Uterus (tissue), 4 donors: ENCODE measurements around the gene NBAS. TPM values are rescaled to one million over a fixed set of nuclear protein-coding genes. Genes with fewer than 3 reads are reported as not detected.

Source experiments
- DNase-seq, 2 donors: peaks; one replicate each; pipeline ENCODE4 v3.0.0-alpha.2; 2019 to 2020
- H3K27ac ChIP-seq, 2 donors: fragments of 200-600 bp; sonication (generic); 1 replicate in 1 of 2; 2 replicates in 1 of 2; pipeline ENCODE4 v1.5.1; 2016 to 2018
- H3K27me3 ChIP-seq, 2 donors: fragments of 200-600 bp; sonication (generic); one replicate each; pipeline ENCODE4 v1.5.1; 2018 to 2019; ENCODE audit warnings: control low read depth in 1 of 2
- H3K36me3 ChIP-seq, 2 donors: fragments of 200-600 bp; sonication (generic); one replicate each; pipeline ENCODE4 v1.5.1; 2019; ENCODE audit warnings: control low read depth in 1 of 2
- H3K4me1 ChIP-seq, 2 donors: fragments of 200-600 bp; sonication (generic); one replicate each; pipeline ENCODE4 v1.5.1; 2018 to 2019; ENCODE audit warnings: control low read depth in 1 of 2
- H3K4me3 ChIP-seq, 2 donors: fragments of 200-600 bp; sonication (generic); 1 replicate in 1 of 2; 2 replicates in 1 of 2; pipeline ENCODE4 v1.5.1; 2018 to 2019; ENCODE audit warnings: mild to moderate bottlenecking in 1 of 2
- H3K9me3 ChIP-seq, 2 donors: fragments of 200-600 bp; sonication (generic); one replicate each; pipeline ENCODE4 v1.5.1; 2019; ENCODE audit warnings: control low read depth in 1 of 2
- POLR2A ChIP-seq, 2 donors: fragments of 450-650 bp; IDR thresholded peaks; one replicate each; pipeline ENCODE4 v1.6.1; 2016; ENCODE audit warnings: antibody characterized with exemption in 2 of 2, mild to moderate bottlenecking in 1 of 2, moderate library complexity in 1 of 2
- intact Hi-C: fragments of 100-400 bp; cut with DNase I; formaldehyde crosslinking; loops from one replicate; pipeline ENCODE4 v1.15.1; 2023; ENCODE audit warnings: low total_unique reads
- total RNA-seq, 4 donors: library from RNA; depleted of rRNA in 3 of 4; stranded (reverse); fragments of >200 nt in 3 of 4; gene quantifications; one replicate each; pipeline versions ENCODE4 v1.1.0 to v1.2.4, GENCODE V29; 2014 to 2023
- TF ChIP-seq, protein P1 (sequence below), 4 experiments: fragments of 200-600 bp in 2 of 4; fragments of 450-650 bp in 2 of 4; sonication (generic) in 2 of 4; IDR thresholded peaks; one replicate each; pipeline ENCODE4 v1.5.1; 2016 to 2019; ENCODE audit warnings: antibody characterized with exemption in 4 of 4, mild to moderate bottlenecking in 2 of 4, moderate library complexity in 1 of 4
- donor health status: DM: yes; HTN: yes; CAD: no.

The NBAS gene
- total RNA-seq, 4 donors from 2014 or later, result 36.2 to 93.5 (median 49.5) TPM

DNA sequence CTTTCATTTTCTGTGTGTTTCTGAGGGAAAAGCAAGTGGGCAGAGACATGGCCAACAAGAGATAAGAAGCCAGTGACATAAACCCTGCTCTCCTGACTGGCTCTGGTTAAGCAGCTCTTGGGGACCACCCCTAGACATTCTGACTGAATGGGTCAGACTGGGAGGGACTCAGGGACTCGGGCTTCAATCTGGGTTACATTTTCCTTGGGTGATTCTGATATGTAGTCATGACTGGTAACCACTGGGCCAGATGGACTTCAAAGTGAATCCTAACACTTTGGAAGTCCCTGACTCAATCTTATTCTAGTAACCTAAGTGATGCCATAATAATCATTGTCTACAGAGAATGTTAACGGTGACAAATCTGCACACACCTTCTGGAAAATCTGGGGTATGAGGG, 397.8 kb downstream of the NBAS start:
- no peak for TF ChIP-seq POLR2A (IDR thresholded peaks at IDR 0.05)
- TF ChIP-seq, protein P1, sequence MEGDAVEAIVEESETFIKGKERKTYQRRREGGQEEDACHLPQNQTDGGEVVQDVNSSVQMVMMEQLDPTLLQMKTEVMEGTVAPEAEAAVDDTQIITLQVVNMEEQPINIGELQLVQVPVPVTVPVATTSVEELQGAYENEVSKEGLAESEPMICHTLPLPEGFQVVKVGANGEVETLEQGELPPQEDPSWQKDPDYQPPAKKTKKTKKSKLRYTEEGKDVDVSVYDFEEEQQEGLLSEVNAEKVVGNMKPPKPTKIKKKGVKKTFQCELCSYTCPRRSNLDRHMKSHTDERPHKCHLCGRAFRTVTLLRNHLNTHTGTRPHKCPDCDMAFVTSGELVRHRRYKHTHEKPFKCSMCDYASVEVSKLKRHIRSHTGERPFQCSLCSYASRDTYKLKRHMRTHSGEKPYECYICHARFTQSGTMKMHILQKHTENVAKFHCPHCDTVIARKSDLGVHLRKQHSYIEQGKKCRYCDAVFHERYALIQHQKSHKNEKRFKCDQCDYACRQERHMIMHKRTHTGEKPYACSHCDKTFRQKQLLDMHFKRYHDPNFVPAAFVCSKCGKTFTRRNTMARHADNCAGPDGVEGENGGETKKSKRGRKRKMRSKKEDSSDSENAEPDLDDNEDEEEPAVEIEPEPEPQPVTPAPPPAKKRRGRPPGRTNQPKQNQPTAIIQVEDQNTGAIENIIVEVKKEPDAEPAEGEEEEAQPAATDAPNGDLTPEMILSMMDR (IDR thresholded peaks at IDR 0.05), result no peak
- H3K4me1 ChIP-seq, result no peaks in the 10 kb centered on the region
- intact Hi-C loops, result no loop called here
- H3K4me3 ChIP-seq, result no peak overlapping the region
- no peaks in the 10 kb centered on the region for H3K27me3 ChIP-seq
- H3K9me3 ChIP-seq, result no peaks in the 10 kb centered on the region
- no peak for DNase-seq
- no peak overlapping the region for H3K27ac ChIP-seq
- H3K36me3 ChIP-seq, result no peaks in the 10 kb centered on the region

DNA sequence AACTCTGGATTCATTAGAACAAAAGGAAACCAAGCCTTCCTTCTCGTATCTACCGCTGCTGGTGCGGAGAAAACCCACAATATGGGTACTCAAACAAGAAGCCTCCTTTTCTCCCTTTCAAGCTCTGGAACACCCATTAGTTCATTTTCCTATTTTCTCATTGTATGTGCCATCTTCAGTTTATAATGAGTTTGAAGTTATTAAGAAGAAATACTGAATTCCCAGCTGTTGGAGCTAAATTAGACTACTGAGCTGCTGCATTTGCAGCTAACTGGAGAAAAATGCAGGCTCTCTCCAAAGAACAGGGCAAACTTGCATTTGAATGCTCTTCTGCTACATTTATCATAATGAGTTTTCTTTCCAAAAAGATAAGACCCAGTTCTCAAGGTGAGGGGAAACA, 398.5 kb downstream of the NBAS start:
- H3K9me3 ChIP-seq, result no peaks in the 10 kb centered on the region
- no peaks in the 10 kb centered on the region for H3K4me1 ChIP-seq
- TF ChIP-seq, protein P1 (IDR thresholded peaks at IDR 0.05), result no peak
- no peak for TF ChIP-seq POLR2A (IDR thresholded peaks at IDR 0.05)
- no peak overlapping the region for H3K4me3 ChIP-seq
- intact Hi-C loops, result no loop called here
- DNase-seq, result no peak
- no peaks in the 10 kb centered on the region for H3K27me3 ChIP-seq
- no peak overlapping the region for H3K27ac ChIP-seq
- no peaks in the 10 kb centered on the region for H3K36me3 ChIP-seq

DNA sequence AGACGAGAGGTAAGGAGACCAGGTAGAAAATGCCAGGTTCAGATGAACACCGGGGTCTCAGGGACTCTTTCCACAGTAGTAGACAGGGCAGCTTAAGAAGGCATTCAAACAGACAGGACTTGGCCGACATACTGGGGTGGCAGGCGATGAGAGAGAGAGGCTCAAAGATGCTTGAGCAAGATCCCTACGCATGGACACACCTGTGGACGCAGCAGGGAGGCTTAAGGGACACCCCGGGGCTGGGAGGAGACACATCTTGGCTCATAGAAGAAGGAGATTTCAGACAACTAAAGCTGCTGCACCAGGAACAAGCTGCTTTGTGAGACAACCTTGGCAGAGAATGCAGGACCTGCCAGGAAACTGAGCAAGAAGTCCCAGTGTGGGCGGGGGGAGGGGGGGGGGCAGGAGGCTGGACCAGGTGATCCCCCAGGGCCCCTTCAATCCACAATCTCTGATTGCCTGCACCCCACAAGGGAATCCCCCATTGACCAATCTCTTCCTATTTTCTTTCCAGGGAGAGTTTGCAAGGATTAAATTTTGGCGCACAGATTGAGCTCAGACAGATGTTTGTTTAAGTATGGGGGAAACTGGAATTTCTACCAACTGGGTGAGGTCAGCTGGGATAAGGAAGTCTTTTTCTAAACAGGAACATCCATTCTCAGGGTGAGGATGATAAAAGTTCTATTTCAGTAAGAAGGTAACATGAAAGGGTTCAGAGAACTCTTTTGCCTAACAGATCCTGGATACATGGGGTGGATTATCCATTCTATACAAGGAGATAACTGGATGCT, 400.7 kb downstream of the NBAS start:
- Histone ChIP-seq H3K27me3 (no peaks in the 10 kb centered on the region), H3K4me3 (no peak overlapping the region), H3K36me3 (no peaks in the 10 kb centered on the region), H3K9me3 (no peaks in the 10 kb centered on the region), H3K27ac (no peak overlapping the region), H3K4me1 (no peaks in the 10 kb centered on the region)
- TF ChIP-seq, protein P1 (IDR thresholded peaks at IDR 0.05), result no peak
- no peak for TF ChIP-seq POLR2A (IDR thresholded peaks at IDR 0.05)
- DNase-seq, result no peak
- intact Hi-C loops, result no loop called here

DNA sequence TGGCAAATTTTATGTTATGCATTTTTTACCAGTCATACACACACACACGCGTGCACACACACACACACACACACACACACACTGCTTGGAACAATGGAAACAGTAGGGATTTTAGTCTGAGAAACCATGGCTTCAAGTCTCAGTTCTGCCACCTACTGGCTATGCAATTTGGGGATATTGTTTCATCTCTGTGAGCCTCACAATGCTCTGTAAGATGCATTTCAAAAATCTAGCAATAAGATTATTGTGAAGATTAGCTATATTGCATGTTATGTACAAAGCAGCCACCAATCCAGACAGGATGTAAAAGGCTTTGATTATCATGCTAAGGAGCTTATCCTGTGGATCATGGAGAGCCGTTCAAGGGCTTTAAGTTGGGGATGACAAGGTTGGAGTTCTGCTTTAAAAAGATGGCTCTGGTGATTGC, 401.4 kb downstream of the NBAS start:
- Histone ChIP-seq H3K4me3 (no peak overlapping the region), H3K9me3 (no peaks in the 10 kb centered on the region), H3K4me1 (no peaks in the 10 kb centered on the region), H3K27me3 (no peaks in the 10 kb centered on the region), H3K27ac (no peak overlapping the region), H3K36me3 (no peaks in the 10 kb centered on the region)
- TF ChIP-seq, protein P1 (IDR thresholded peaks at IDR 0.05), result peak in 1 of 4 experiments; percentile 20
- no peak for TF ChIP-seq POLR2A (IDR thresholded peaks at IDR 0.05)
- intact Hi-C loops, result no loop called here
- no peak for DNase-seq

DNA sequence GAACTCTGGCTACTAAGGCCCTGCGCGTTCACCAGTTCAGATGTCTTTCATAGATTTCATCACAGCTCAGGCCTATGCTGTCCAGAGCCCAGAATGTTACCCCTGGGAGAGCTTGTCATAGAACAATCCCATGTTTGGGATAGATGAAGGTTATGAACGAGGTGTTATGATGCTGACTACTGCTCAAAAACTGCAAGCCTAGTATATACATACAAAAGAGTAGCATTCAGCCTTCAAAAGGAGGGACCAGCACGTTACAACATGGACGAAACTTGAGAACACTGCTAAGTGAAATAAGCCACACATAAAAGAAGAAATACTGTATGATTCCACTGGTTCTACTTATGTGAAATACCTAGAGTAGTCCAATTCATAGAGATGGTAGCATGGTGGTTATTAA, 401.9 kb downstream of the NBAS start:
- Histone ChIP-seq H3K4me1 (no peaks in the 10 kb centered on the region), H3K27me3 (no peaks in the 10 kb centered on the region), H3K27ac (no peak overlapping the region), H3K36me3 (no peaks in the 10 kb centered on the region), H3K9me3 (no peaks in the 10 kb centered on the region), H3K4me3 (no peak overlapping the region)
- DNase-seq, result no peak
- intact Hi-C loops, result no loop called here
- TF ChIP-seq, protein P1 (IDR thresholded peaks at IDR 0.05), result no peak
- no peak for TF ChIP-seq POLR2A (IDR thresholded peaks at IDR 0.05)
